ENCODE data around the gene GRIP2.

- no peak for TF ChIP-seq CTCF (IDR thresholded peaks at IDR 0.05; ENCODE audit: low read depth, low read length)
- no peak for TF ChIP-seq POLR2A (IDR thresholded peaks at IDR 0.05; ENCODE audit: extremely low read depth, insufficient read length)
Observed at GRCh38 chr3:14492948-14493881, 46.9 kb downstream of the GRIP2 start.
